Keratinocyte (primary cell): ENCODE measurements around the gene CTIF. TPM values are rescaled to one million over a fixed set of nuclear protein-coding genes. Genes with fewer than 3 reads are reported as not detected.

Source experiments
- DNase-seq: peaks from one replicate; pipeline ENCODE4 v3.0.0-alpha.2; 2011; ENCODE audit warnings: low read depth, missing footprints, low spot score
- FAIRE-seq: peaks from 2 replicates; lab custom pipeline; 2011; peaks lifted over from hg19 to GRCh38; lab: Jason Lieb, UNC
- H2AFZ ChIP-seq: 2 replicates; pipeline ENCODE4 v1.6.0; 2012; ENCODE audit warnings: low read length, control low read depth, inconsistent platforms; ENCODE audit not compliant: control insufficient read depth
- H3K27ac ChIP-seq: 2 replicates; pipeline ENCODE4 v1.5.1; 2011; ENCODE audit warnings: low read length; ENCODE audit not compliant: control insufficient read depth, insufficient read depth
- H3K27me3 ChIP-seq: 3 replicates; pipeline ENCODE4 v1.6.0; 2011; ENCODE audit warnings: low read length; ENCODE audit not compliant: control insufficient read depth, insufficient read depth; ENCODE audit errors: extremely low read depth
- H3K36me3 ChIP-seq, 2 experiments: 2 replicates in 1 of 2; 3 replicates in 1 of 2; pipeline ENCODE4 v1.5.1; 2011; ENCODE audit warnings: low read length in 2 of 2, mild to moderate bottlenecking in 1 of 2; ENCODE audit not compliant: control insufficient read depth in 2 of 2, insufficient read depth in 2 of 2; ENCODE audit errors: extremely low read depth in 1 of 2
- H3K4me1 ChIP-seq: 3 replicates; pipeline ENCODE4 v1.5.1; 2011; ENCODE audit warnings: low read length; ENCODE audit not compliant: control insufficient read depth, insufficient read depth; ENCODE audit errors: extremely low read depth
- H3K4me2 ChIP-seq: 3 replicates; pipeline ENCODE4 v1.6.0; 2011; ENCODE audit warnings: low read depth, low read length; ENCODE audit not compliant: control insufficient read depth, insufficient read depth; ENCODE audit errors: extremely low read depth
- H3K4me3 ChIP-seq, 3 experiments: fragments of 200-600 bp in 1 of 3; sonication (generic) in 1 of 3; 2 replicates in 2 of 3; 3 replicates in 1 of 3; pipeline ENCODE4 v1.5.1; 2011 to 2016; ENCODE audit warnings: low read length in 3 of 3, mild to moderate bottlenecking in 3 of 3, control low read depth in 2 of 3, inconsistent platforms in 1 of 3, low read depth in 1 of 3, mixed read lengths in 1 of 3, mixed run types in 1 of 3, moderate library complexity in 1 of 3; ENCODE audit not compliant: control insufficient read depth in 2 of 3, insufficient read depth in 2 of 3; ENCODE audit errors: extremely low read depth in 1 of 3
- H3K79me2 ChIP-seq: 2 replicates; pipeline ENCODE4 v1.6.0; 2012; ENCODE audit warnings: low read length; ENCODE audit not compliant: control insufficient read depth, insufficient read depth
- H3K9ac ChIP-seq: 3 replicates; pipeline ENCODE4 v1.6.0; 2011; ENCODE audit warnings: low read length; ENCODE audit not compliant: control insufficient read depth, insufficient read depth; ENCODE audit errors: extremely low read depth
- H3K9me1 ChIP-seq: 3 replicates; pipeline ENCODE4 v1.6.0; 2011; ENCODE audit warnings: low read length; ENCODE audit not compliant: control insufficient read depth, insufficient read depth; ENCODE audit errors: extremely low read depth
- H3K9me3 ChIP-seq: 2 replicates; pipeline ENCODE4 v1.5.1; 2012; ENCODE audit warnings: low read depth, low read length; ENCODE audit not compliant: control insufficient read depth
- H4K20me1 ChIP-seq: 3 replicates; pipeline ENCODE4 v1.6.0; 2011; ENCODE audit warnings: low read length; ENCODE audit not compliant: control insufficient read depth, insufficient read depth; ENCODE audit errors: extremely low read depth
- CTCF ChIP-seq, 3 experiments: IDR thresholded peaks in 1 of 3; conservative IDR thresholded peaks in 1 of 3; optimal IDR thresholded peaks in 1 of 3; 2 replicates in 2 of 3; 3 replicates in 1 of 3; pipeline versions ENCODE3 to v1.5.1; 2011; ENCODE audit warnings: low read length in 3 of 3, mild to moderate bottlenecking in 3 of 3, moderate library complexity in 2 of 3, control low read depth in 1 of 3, inconsistent platforms in 1 of 3; ENCODE audit not compliant: insufficient read depth in 2 of 3; ENCODE audit errors: extremely low read depth in 1 of 3
- EZH2 ChIP-seq: IDR thresholded peaks from one replicate; pipeline ENCODE4 v1.6.1; 2012; ENCODE audit warnings: inconsistent platforms, mild to moderate bottlenecking, low read length, moderate library complexity
- dilution Hi-C: fragments of 300-500 bp; cut with MboI; formaldehyde crosslinking; loops from one replicate; pipeline ENCODE4 v1.7.0; 2020; ENCODE audit warnings: low sequenced_read_pairs; ENCODE audit not compliant: extremely low pct_ligation_motif_present
- polyA plus RNA-seq, 5 experiments: library from polyadenylated mRNA; depleted of rRNA in 3 of 5; stranded (reverse) in 3 of 5; stranded (forward) in 1 of 5; unstranded in 1 of 5; fragments of >200 nt; gene quantifications; 1 replicate in 1 of 5; 2 replicates in 3 of 5; 3 replicates in 1 of 5; pipeline versions ENCODE4 v1.2.1 to v1.2.3, GENCODE V29; 2011 to 2012; ENCODE audit warnings: missing spikeins in 2 of 5, low read depth in 1 of 5, low replicate concordance in 1 of 5

Gene CTIF
- polyA plus RNA-seq, 1 donor (not counting 4 experiments of a cell fraction or from before 2014, with no cell fraction given): 15.0 TPM

GRCh38 chr18:48826271-48826670, 287.4 kb downstream of the CTIF start:
- H3K9ac ChIP-seq: no peak overlapping the region
- no peaks in the 10 kb centered on the region for H3K79me2 ChIP-seq
- no peak overlapping the region for H3K27ac ChIP-seq
- H2AFZ ChIP-seq: no peak overlapping the region
- no peak overlapping the region for H3K4me3 ChIP-seq
- H3K27me3 ChIP-seq: no peaks in the 10 kb centered on the region
- H3K36me3 ChIP-seq: peaks cover 0 to 3% of the 10 kb centered on the region in 2 experiments
- no peaks in the 10 kb centered on the region for H4K20me1 ChIP-seq
- no peaks in the 10 kb centered on the region for H3K9me3 ChIP-seq
- no peaks in the 10 kb centered on the region for H3K9me1 ChIP-seq
- H3K4me1 ChIP-seq: peaks cover 3% of the 10 kb centered on the region
- DNase-seq (no peak), FAIRE-seq (no peak)
- TF ChIP-seq EZH2 (no peak), CTCF (optimal IDR thresholded peaks at IDR 0.05 in 1 of 3, IDR thresholded peaks at IDR 0.05 in 1 of 3, conservative IDR thresholded peaks at IDR 0.05 in 1 of 3; ENCODE audit: extremely low read depth in 1 of 3, insufficient read depth in 2 of 3, low read length in 3 of 3) (no peak)
- dilution Hi-C loops: no loop called here
- no peak overlapping the region for H3K4me2 ChIP-seq

- Histone ChIP-seq H3K9ac (no peak overlapping the region), H3K36me3 (peaks cover 0 to 3% of the 10 kb centered on the region in 2 experiments), H3K27me3 (no peaks in the 10 kb centered on the region), H3K9me3 (no peaks in the 10 kb centered on the region), H3K27ac (no peak overlapping the region), H3K9me1 (no peaks in the 10 kb centered on the region), H2AFZ (no peak overlapping the region), H3K4me2 (no peak overlapping the region), H3K4me3 (no peak overlapping the region), H4K20me1 (no peaks in the 10 kb centered on the region), H3K79me2 (no peaks in the 10 kb centered on the region), H3K4me1 (peaks cover 4% of the 10 kb centered on the region)
- DNase-seq: no peak
- TF ChIP-seq EZH2 (no peak), CTCF (optimal IDR thresholded peaks at IDR 0.05 in 1 of 3, IDR thresholded peaks at IDR 0.05 in 1 of 3, conservative IDR thresholded peaks at IDR 0.05 in 1 of 3; ENCODE audit: extremely low read depth in 1 of 3, insufficient read depth in 2 of 3, low read length in 3 of 3) (no peak)
- no peak for FAIRE-seq
- dilution Hi-C loops: no loop called here
These were observed 288.0 kb downstream of the CTIF start for GRCh38 chr18:48826806-48827205.
